Ecto neural progenitor cell (in vitro differentiated cells): ENCODE data around the gene NLRP6.
A peak's percentile ranks its signal among the peaks of the same experiment; 100 is the strongest.
"Not testable (repeated sequence)": the region's sequence is repeated elsewhere in the genome, so short reads cannot be mapped to it uniquely, and the experiment has no call there.

Experiments
- DNase-seq: peaks from one replicate; pipeline ENCODE4 v3.0.0-alpha.2; 2018; ENCODE audit warnings: low spot score

Gene NLRP6

GRCh38 chr11:282171-282570 lies 4.0 kb downstream of the NLRP6 start:
- DNase-seq, result no peak

- no peak for DNase-seq
These were observed 4.6 kb downstream of the NLRP6 start for GRCh38 chr11:282630-283360.

- DNase-seq, result no peak
These were observed 5.3 kb downstream of the NLRP6 start for GRCh38 chr11:283405-284104.

GRCh38 chr11:284105-285020 lies 6.2 kb downstream of the NLRP6 start:
- DNase-seq, result peak; percentile 52

GRCh38 chr11:285021-285893 lies 7.0 kb downstream of the NLRP6 start:
- no peak for DNase-seq

- DNase-seq, result no peak
These were observed 7.7 kb downstream of the NLRP6 start for GRCh38 chr11:285894-286220.

- not testable (repeated sequence) for DNase-seq
These were observed 9.0 kb downstream of the NLRP6 start for GRCh38 chr11:286977-287820.

- no peak for DNase-seq
These were observed 9.7 kb downstream of the NLRP6 start for GRCh38 chr11:287821-288477.

GRCh38 chr11:288478-289397 lies 10.5 kb downstream of the NLRP6 start, which contains the start of gene PGGHG:
Gene PGGHG, plus strand, starts transcription at chr11:289126. Its CDS starts 691 bp downstream, at chr11:289817.
- DNase-seq, result peak; percentile 78

- DNase-seq, result no peak
These were observed 11.1 kb downstream of the NLRP6 start for GRCh38 chr11:289398-289711.

GRCh38 chr11:289712-290620 lies 11.8 kb downstream of the NLRP6 start:
- no peak for DNase-seq

GRCh38 chr11:290621-291231 lies 12.5 kb downstream of the NLRP6 start:
- DNase-seq, result no peak

GRCh38 chr11:291281-292210 lies 13.3 kb downstream of the NLRP6 start:
- DNase-seq, result no peak

GRCh38 chr11:292211-293121 lies 14.3 kb downstream of the NLRP6 start:
- no peak for DNase-seq

GRCh38 chr11:293271-293851 lies 15.2 kb downstream of the NLRP6 start:
- no peak for DNase-seq
